ENCODE data around the gene GSK3B. TPM values are rescaled to one million over a fixed set of nuclear protein-coding genes. Genes with fewer than 3 reads are reported as not detected.

GSK3B gene
- total RNA-seq, 1 experiment from 2014 or later: 56.5 TPM

DNA sequence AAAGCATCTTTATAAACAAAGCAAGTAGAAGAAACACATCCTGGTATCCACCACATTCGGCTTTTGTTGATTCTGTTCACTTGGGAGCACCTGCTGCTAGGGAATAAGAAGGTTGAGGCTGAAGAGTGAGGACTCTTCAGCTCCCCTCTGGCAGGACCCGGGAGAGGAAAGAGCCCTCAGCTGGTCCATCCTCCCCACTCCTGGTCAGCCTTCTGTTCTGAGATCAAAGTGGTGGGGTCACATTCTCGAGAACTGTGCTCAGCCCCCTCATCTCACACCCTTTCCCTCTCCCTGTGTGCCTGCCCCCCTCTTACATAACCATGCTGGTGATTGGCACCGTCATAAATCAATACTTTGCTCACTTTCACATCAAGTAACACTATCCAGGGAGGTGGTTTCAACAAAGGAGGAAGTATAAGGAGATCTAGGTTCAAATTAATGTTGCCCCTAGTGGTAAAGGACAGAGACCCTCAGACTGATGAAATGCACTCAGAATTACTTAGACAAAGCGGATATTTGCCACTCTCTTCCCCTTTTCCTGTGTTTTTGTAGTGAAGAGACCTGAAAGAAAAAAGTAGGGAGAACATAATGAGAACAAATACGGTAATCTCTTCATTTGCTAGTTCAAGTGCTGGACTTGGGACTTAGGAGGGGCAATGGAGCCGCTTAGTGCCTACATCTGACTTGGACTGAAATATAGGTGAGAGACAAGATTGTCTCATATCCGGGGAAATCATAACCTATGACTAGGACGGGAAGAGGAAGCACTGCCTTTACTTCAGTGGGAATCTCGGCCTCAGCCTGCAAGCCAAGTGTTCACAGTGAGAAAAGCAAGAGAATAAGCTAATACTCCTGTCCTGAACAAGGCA is 312.7 kb downstream of the GSK3B start, which contains the start of gene NR1I2:
NR1I2 (plus strand) TSS at position 772 of the 869 bp plus-strand sequence.
- Histone ChIP-seq H3K4me1 (ENCODE audit: insufficient read depth, low read length) (no peaks in the 10 kb centered on the region), H3K79me1 (ENCODE audit: insufficient read depth, low read depth, low read length, poor library complexity, severe bottlenecking) (no peaks in the 10 kb centered on the region), H3K27ac (ENCODE audit: insufficient read length, low read depth, low read length) (no peak within 1 kb of the TSS), H2BK15ac (ENCODE audit: low read depth, low read length) (no peak within 1 kb of the TSS), H2BK120ac (ENCODE audit: low read depth, low read length, poor library complexity, severe bottlenecking) (no peak within 1 kb of the TSS), H2AFZ (ENCODE audit: low read length) (no peak within 1 kb of the TSS), H3T11ph (ENCODE audit: low read length) (no peak within 1 kb of the TSS), H3K27me3 (ENCODE audit: insufficient read depth, low read length) (no peaks in the 10 kb centered on the region), H3K23ac (ENCODE audit: insufficient read length, low read depth, low read length) (no peak within 1 kb of the TSS), H4K20me1 (ENCODE audit: control insufficient read depth, insufficient read depth, insufficient read length) (no peaks in the 10 kb centered on the region), H2BK5ac (ENCODE audit: insufficient read length, low read length) (no peak within 1 kb of the TSS), H3K23me2 (ENCODE audit: insufficient read length, low read depth, low read length, poor library complexity, severe bottlenecking) (no peaks in the 10 kb centered on the region), H3K4me2 (ENCODE audit: insufficient read depth, insufficient read length, low read length) (no peak within 1 kb of the TSS), H3K9ac (ENCODE audit: extremely low read depth, insufficient read length, low read length) (no peak within 1 kb of the TSS), H3K56ac (ENCODE audit: insufficient read length, low read depth, low read length) (no peak within 1 kb of the TSS), H3K18ac (ENCODE audit: insufficient read length, low read depth, low read length) (no peak within 1 kb of the TSS), H2BK12ac (ENCODE audit: insufficient read length, low read depth, low read length) (no peak within 1 kb of the TSS), H2AK5ac (ENCODE audit: insufficient read length, low read length) (no peak within 1 kb of the TSS), H4K91ac (ENCODE audit: insufficient read length, low read depth, low read length) (no peak within 1 kb of the TSS), H3K9me3 (ENCODE audit: control insufficient read depth, low read depth, low read length) (no peaks in the 10 kb centered on the region), H3K14ac (ENCODE audit: insufficient read depth, low read length) (no peak within 1 kb of the TSS), H2BK20ac (ENCODE audit: low read depth, low read length, poor library complexity, severe bottlenecking) (no peak within 1 kb of the TSS), H3K79me2 (ENCODE audit: insufficient read depth, low read length) (no peaks in the 10 kb centered on the region), H4K5ac (ENCODE audit: insufficient read length, low read depth, low read length) (no peak within 1 kb of the TSS), H3K4ac (ENCODE audit: low read depth, low read length) (no peak within 1 kb of the TSS), H4K8ac (replicated peaks; ENCODE audit: insufficient read length, low read depth, low read length) (no peak within 1 kb of the TSS)
- DNase-seq: no peak
- no peaks in the 10 kb centered on the region for H3K4me1 Mint-ChIP-seq
- WGBS (ENCODE audit: extremely low coverage, insufficient read length, low lambda C conversion rate): no CpG with 5 or more reads among the region's 10 CpGs
- H3K27ac Mint-ChIP-seq: no peak within 1 kb of the TSS
- H3K9me3 Mint-ChIP-seq: peaks cover under 1% of the 10 kb centered on the region in 2 experiments
- TF ChIP-seq, protein P1, sequence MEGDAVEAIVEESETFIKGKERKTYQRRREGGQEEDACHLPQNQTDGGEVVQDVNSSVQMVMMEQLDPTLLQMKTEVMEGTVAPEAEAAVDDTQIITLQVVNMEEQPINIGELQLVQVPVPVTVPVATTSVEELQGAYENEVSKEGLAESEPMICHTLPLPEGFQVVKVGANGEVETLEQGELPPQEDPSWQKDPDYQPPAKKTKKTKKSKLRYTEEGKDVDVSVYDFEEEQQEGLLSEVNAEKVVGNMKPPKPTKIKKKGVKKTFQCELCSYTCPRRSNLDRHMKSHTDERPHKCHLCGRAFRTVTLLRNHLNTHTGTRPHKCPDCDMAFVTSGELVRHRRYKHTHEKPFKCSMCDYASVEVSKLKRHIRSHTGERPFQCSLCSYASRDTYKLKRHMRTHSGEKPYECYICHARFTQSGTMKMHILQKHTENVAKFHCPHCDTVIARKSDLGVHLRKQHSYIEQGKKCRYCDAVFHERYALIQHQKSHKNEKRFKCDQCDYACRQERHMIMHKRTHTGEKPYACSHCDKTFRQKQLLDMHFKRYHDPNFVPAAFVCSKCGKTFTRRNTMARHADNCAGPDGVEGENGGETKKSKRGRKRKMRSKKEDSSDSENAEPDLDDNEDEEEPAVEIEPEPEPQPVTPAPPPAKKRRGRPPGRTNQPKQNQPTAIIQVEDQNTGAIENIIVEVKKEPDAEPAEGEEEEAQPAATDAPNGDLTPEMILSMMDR (conservative IDR thresholded peaks at IDR 0.05): peak; percentile 40; the same call in 2 of the 3 replicates
- no peak within 1 kb of the TSS for H3K4me3 Mint-ChIP-seq
- H3K27me3 Mint-ChIP-seq (ENCODE audit: low read depth): no peaks in the 10 kb centered on the region
- H3K36me3 Mint-ChIP-seq (ENCODE audit: insufficient read depth in 1 of 3, low read depth in 3 of 3): peaks cover 0 to under 1% (median 0%) of the 10 kb centered on the region in 3 experiments; a peak in 2 of 7 replicates
